NCI-H2171 treated with DMSO at 0.1 percent for 48 hours (cell line): Measurements from ENCODE around the gene CLEC3A.
"Not testable (repeated sequence)": the region's sequence is repeated elsewhere in the genome, so short reads cannot be mapped to it uniquely, and the experiment has no call there.

Experiments
- DNase-seq: peaks from one replicate; lab custom pipeline; 2025; lab: John Stamatoyannopoulos, UW

CLEC3A gene

GRCh38 chr16:78028018-78028417 lies 5.7 kb downstream of the CLEC3A start:
- no peak for DNase-seq

- peak; percentile 10 for DNase-seq
Observed at GRCh38 chr16:78034530-78034929, 12.2 kb downstream of the CLEC3A start.

- DNase-seq, result no peak
Observed at GRCh38 chr16:78035012-78035411, 12.7 kb downstream of the CLEC3A start.

- no peak for DNase-seq
Observed at GRCh38 chr16:78040396-78040795, 18.0 kb downstream of the CLEC3A start.

GRCh38 chr16:78045865-78046581 lies 23.7 kb downstream of the CLEC3A start:
- no peak for DNase-seq

- DNase-seq, result no peak
Observed at GRCh38 chr16:78048319-78048718, 26.0 kb downstream of the CLEC3A start.

GRCh38 chr16:78050734-78051400 lies 28.5 kb downstream of the CLEC3A start:
- no peak for DNase-seq

- DNase-seq, result no peak
Observed at GRCh38 chr16:78057803-78058564, 35.6 kb downstream of the CLEC3A start.

GRCh38 chr16:78059806-78060205 lies 37.5 kb downstream of the CLEC3A start:
- DNase-seq, result not testable (repeated sequence)

GRCh38 chr16:78060295-78060694 lies 37.9 kb downstream of the CLEC3A start:
- DNase-seq, result no peak

GRCh38 chr16:78060809-78061208 lies 38.5 kb downstream of the CLEC3A start:
- no peak for DNase-seq

- no peak for DNase-seq
Observed at GRCh38 chr16:78065319-78065718, 43.0 kb downstream of the CLEC3A start.

- no peak for DNase-seq
Observed at GRCh38 chr16:78069913-78070312, 47.6 kb downstream of the CLEC3A start.

GRCh38 chr16:78072275-78072674 lies 49.9 kb downstream of the CLEC3A start:
- no peak for DNase-seq

- no peak for DNase-seq
Observed at GRCh38 chr16:78075800-78076199, 53.5 kb downstream of the CLEC3A start.

GRCh38 chr16:78081341-78081740 lies 59.0 kb downstream of the CLEC3A start:
- no peak for DNase-seq
